ENCODE data around the gene C1QTNF8. TPM values are rescaled to one million over a fixed set of nuclear protein-coding genes. Genes with fewer than 3 reads are reported as not detected.

Gene C1QTNF8
- total and polyA plus RNA-seq, 4 donors: 0.08 to 0.74 TPM; not detected in 2

- Histone ChIP-seq H3K36me3 (ENCODE audit: control insufficient read depth in 4 of 4, insufficient read depth in 4 of 4, low read length in 4 of 4) (no peaks in the 10 kb centered on the region), H3K4me3 (no peak overlapping the region), H3K27ac (ENCODE audit: low read depth in 1 of 2, low read length in 1 of 2) (no peak overlapping the region), H3K4me1 (ENCODE audit: control insufficient read depth in 5 of 5, insufficient read depth in 5 of 5, low read length in 5 of 5) (no peaks in the 10 kb centered on the region), H3K27me3 (ENCODE audit: control insufficient read depth in 3 of 3, insufficient read depth in 3 of 3, low read length in 2 of 3) (peaks cover 0 to 33% (median 7%) of the 10 kb centered on the region in 3 donors), H3K9ac (ENCODE audit: insufficient read depth in 1 of 2, low read length in 2 of 2) (no peak overlapping the region), H3K9me3 (ENCODE audit: control insufficient read depth in 4 of 4, insufficient read depth in 3 of 4, low read length in 3 of 4) (peaks cover 0 to 2% (median 0%) of the 10 kb centered on the region in 4 donors)
- ATAC-seq (ENCODE audit: insufficient read depth, low FRiP score) (no peak), DNase-seq (no peak)
- 81 to 82% methylated on average over 16 to 18 of the region's 18 CpGs for WGBS, 2 donors
- no peak for TF ChIP-seq CTCF (IDR thresholded peaks at IDR 0.05; ENCODE audit: control extremely low read depth, extremely low read depth)
Measured at GRCh38 chr16:1124291-1124690, 28.2 kb upstream of the C1QTNF8 start.

DNA sequence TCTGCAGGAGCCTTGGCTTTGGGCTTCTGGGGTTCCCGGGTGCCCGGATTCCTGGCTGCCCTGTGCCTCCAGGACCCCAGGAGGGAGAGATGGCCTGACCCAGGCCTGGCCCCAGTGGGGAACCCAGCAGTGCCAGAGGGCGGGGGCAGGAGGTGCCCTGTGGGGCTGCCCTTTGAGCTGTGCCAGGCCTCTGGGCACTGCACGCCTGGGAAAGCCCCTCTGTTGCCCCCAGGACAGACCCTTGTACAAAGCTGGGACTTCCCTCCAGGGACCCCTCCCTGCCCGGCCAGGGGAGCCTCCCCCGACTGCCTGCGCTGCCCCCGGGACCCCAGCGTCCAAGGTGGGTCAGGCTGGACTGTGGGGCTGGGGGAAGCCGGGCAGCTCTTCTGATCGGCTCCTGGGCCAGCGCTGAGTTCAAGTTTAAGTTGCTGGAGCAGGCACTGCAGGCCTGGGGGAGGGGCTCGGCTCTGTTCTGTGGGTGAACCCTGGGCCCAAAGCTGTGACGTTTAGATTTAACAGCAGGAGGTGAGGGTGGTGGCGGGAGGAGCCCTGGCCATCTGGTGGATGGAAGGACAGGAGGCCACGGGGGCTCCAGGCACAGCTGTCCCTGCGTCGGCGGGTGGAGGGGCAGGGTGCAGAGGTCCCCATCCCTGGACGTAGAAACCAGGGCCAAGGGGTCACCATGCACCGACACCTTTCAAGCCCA lies 27.6 kb upstream of the C1QTNF8 start:
- H3K9ac ChIP-seq (ENCODE audit: insufficient read depth in 1 of 2, low read length in 2 of 2): no peak overlapping the region
- H3K27me3 ChIP-seq (ENCODE audit: control insufficient read depth in 3 of 3, insufficient read depth in 3 of 3, low read length in 2 of 3): peaks cover 0 to 33% (median 7%) of the 10 kb centered on the region in 3 donors
- TF ChIP-seq CTCF (IDR thresholded peaks at IDR 0.05; ENCODE audit: control extremely low read depth, extremely low read depth): no peak
- ATAC-seq (ENCODE audit: insufficient read depth, low FRiP score) (no peak), DNase-seq (no peak)
- H3K27ac ChIP-seq (ENCODE audit: low read depth in 1 of 2, low read length in 1 of 2): no peak overlapping the region
- peaks cover 0 to 2% (median 0%) of the 10 kb centered on the region in 4 donors for H3K9me3 ChIP-seq (ENCODE audit: control insufficient read depth in 4 of 4, insufficient read depth in 3 of 4, low read length in 3 of 4)
- H3K4me3 ChIP-seq: no peak overlapping the region
- no peaks in the 10 kb centered on the region for H3K4me1 ChIP-seq (ENCODE audit: control insufficient read depth in 5 of 5, insufficient read depth in 5 of 5, low read length in 5 of 5)
- H3K36me3 ChIP-seq (ENCODE audit: control insufficient read depth in 4 of 4, insufficient read depth in 4 of 4, low read length in 4 of 4): no peaks in the 10 kb centered on the region
- WGBS, 2 donors: 70 to 71% methylated on average over 21 of the region's 21 CpGs

DNA sequence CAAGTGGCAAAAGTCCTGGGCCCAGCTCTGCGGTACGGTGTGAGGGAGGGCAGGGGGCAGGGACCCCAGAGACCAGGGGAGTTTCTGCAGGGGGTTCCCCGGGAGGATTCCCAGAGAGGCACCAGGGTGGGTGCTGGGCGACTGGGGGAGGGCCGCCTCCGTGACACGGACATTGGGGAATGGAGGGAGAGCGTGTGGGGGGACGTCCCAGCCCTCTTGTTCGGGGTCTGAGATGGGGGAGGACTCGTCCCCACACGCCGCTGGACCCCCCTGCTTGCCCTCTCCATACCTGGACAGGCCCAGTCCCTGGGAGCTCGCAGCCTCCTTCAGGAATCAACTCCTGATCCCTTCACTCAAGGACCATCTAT lies 26.3 kb upstream of the C1QTNF8 start:
- Histone ChIP-seq H3K4me1 (ENCODE audit: control insufficient read depth in 5 of 5, insufficient read depth in 5 of 5, low read length in 5 of 5) (no peaks in the 10 kb centered on the region), H3K36me3 (ENCODE audit: control insufficient read depth in 4 of 4, insufficient read depth in 4 of 4, low read length in 4 of 4) (no peaks in the 10 kb centered on the region), H3K9me3 (ENCODE audit: control insufficient read depth in 4 of 4, insufficient read depth in 3 of 4, low read length in 3 of 4) (peaks cover 0 to 2% (median 0%) of the 10 kb centered on the region in 4 donors), H3K27ac (ENCODE audit: low read depth in 1 of 2, low read length in 1 of 2) (no peak overlapping the region), H3K4me3 (no peak overlapping the region), H3K27me3 (ENCODE audit: control insufficient read depth in 3 of 3, insufficient read depth in 3 of 3, low read length in 2 of 3) (peaks cover 0 to 39% (median 5%) of the 10 kb centered on the region in 3 donors), H3K9ac (ENCODE audit: insufficient read depth in 1 of 2, low read length in 2 of 2) (no peak overlapping the region)
- WGBS, 2 donors: 83 to 87% methylated on average over 14 of the region's 14 CpGs
- TF ChIP-seq CTCF (IDR thresholded peaks at IDR 0.05; ENCODE audit: control extremely low read depth, extremely low read depth): no peak
- no peak for DNase-seq
- ATAC-seq (ENCODE audit: insufficient read depth, low FRiP score): no peak
